ENCODE data around the gene BASP1.

DNA sequence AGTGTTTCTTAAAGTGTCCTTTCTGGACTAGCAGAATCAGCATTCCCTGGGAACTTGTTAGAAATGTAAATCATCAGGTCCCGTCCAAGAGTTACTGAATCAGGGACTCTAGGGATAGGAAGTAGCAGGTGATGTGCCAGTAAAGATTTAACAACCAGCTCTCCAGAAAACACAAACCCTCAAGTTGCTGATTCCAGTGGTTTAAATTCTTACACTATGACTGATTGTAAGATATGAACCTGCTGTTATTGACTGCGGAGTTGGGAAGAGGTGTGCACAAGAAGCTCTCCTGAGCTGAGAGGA is 39.1 kb upstream of the BASP1 start:
- TF ChIP-seq, protein P1, sequence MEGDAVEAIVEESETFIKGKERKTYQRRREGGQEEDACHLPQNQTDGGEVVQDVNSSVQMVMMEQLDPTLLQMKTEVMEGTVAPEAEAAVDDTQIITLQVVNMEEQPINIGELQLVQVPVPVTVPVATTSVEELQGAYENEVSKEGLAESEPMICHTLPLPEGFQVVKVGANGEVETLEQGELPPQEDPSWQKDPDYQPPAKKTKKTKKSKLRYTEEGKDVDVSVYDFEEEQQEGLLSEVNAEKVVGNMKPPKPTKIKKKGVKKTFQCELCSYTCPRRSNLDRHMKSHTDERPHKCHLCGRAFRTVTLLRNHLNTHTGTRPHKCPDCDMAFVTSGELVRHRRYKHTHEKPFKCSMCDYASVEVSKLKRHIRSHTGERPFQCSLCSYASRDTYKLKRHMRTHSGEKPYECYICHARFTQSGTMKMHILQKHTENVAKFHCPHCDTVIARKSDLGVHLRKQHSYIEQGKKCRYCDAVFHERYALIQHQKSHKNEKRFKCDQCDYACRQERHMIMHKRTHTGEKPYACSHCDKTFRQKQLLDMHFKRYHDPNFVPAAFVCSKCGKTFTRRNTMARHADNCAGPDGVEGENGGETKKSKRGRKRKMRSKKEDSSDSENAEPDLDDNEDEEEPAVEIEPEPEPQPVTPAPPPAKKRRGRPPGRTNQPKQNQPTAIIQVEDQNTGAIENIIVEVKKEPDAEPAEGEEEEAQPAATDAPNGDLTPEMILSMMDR (IDR thresholded peaks at IDR 0.05), result no peak
- no peak for TF ChIP-seq POLR2A (IDR thresholded peaks at IDR 0.05)
- no peak for TF ChIP-seq EP300 (IDR thresholded peaks at IDR 0.05)
